ENCODE data around the gene BAG5.

DNA sequence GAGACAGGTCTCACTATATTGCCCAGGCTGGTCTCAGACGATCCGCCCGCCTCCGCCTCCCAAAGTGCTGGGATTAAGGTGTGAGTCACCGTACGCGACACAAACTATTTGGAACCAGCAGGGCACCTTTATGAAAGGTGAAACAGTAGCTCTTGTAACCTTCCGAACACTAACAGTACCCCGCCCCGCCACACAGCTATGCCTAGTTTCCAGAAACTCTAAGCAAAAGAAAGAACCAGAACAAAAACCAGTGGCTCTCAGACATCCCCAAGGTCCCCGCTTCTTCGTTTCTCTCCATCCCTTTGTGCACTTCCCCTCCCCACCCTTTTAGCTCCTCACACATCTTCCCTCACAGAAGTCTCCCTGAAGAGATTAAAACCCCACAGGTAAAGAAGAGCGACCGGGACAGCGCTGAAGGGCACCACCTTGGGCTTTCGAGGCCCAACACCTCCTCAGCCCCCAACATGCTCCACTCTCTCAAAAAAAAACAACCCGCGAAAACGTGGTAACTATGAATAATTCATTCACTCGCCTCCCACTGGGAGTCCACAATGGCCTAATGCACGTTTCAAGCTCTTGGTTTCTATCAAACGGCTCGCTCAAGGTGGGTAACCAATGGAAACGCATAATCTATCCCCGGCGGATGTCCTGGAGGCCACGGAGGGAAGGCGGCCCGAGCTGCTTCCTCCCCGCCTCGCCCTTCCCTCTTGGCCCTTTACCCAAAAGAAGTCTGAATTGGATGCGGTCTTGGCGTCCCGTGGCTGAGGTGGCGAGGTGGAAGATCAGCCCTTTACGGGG, 877 bp downstream of the BAG5 start:
- TF ChIP-seq, protein P1, sequence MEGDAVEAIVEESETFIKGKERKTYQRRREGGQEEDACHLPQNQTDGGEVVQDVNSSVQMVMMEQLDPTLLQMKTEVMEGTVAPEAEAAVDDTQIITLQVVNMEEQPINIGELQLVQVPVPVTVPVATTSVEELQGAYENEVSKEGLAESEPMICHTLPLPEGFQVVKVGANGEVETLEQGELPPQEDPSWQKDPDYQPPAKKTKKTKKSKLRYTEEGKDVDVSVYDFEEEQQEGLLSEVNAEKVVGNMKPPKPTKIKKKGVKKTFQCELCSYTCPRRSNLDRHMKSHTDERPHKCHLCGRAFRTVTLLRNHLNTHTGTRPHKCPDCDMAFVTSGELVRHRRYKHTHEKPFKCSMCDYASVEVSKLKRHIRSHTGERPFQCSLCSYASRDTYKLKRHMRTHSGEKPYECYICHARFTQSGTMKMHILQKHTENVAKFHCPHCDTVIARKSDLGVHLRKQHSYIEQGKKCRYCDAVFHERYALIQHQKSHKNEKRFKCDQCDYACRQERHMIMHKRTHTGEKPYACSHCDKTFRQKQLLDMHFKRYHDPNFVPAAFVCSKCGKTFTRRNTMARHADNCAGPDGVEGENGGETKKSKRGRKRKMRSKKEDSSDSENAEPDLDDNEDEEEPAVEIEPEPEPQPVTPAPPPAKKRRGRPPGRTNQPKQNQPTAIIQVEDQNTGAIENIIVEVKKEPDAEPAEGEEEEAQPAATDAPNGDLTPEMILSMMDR (IDR thresholded peaks at IDR 0.05; ENCODE audit: low read depth, low read length): no peak
- TF ChIP-seq EZH2phosphoT487 (IDR thresholded peaks at IDR 0.05; ENCODE audit: low read depth): no peak

Measured in OCI-LY3 (cell line).